Measurements from ENCODE around the gene PYROXD2. TPM values are rescaled to one million over a fixed set of nuclear protein-coding genes. Genes with fewer than 3 reads are reported as not detected.

The PYROXD2 gene
- total and polyA plus RNA-seq, 2 of the 13 experiments (the other 11 are each of a cell fraction or from before 2014, with no cell fraction given): 2.0 to 6.2 TPM

DNA sequence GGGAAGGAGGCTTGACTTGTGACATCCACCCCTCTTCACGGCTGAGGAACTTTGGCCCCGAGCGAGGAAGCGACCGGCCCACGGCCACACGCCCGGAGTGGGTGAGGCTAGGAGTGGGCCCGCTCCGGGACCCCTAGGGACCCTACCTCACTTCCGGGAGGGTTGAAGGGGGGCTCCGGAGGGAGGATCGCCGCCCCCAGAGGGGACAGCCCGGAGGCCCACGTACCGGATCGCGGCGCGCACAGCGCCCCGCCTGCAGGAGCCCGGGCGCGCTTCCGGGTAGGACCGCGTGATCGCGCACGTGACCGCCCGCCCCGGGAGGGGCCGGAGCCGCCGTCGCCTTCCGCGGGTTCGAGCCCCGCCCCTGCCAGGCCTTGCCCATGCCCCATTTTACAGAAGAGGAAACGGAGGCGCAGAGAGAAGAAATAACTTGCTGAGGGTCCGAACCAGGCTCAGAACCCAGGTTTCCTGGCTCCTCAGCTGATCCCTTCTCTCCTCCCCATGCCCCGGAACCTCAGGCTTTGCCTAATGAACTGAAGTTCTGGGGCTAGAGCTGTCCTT is 31.8 kb upstream of the PYROXD2 start, which contains the start of gene HPS1 (continued):
- TF ChIP-seq YY1 (IDR thresholded peaks at IDR 0.05; ENCODE audit: insufficient read depth, insufficient replicate concordance, low read depth, low read length): peak; percentile 49
- TF ChIP-seq WIZ (CRISPR knock-in tag; IDR thresholded peaks at IDR 0.05): no peak
- no peak; the same call in 1 of the 2 replicates for TF ChIP-seq ZNF24 (IDR thresholded peaks at IDR 0.05)
- TF ChIP-seq, protein P1, sequence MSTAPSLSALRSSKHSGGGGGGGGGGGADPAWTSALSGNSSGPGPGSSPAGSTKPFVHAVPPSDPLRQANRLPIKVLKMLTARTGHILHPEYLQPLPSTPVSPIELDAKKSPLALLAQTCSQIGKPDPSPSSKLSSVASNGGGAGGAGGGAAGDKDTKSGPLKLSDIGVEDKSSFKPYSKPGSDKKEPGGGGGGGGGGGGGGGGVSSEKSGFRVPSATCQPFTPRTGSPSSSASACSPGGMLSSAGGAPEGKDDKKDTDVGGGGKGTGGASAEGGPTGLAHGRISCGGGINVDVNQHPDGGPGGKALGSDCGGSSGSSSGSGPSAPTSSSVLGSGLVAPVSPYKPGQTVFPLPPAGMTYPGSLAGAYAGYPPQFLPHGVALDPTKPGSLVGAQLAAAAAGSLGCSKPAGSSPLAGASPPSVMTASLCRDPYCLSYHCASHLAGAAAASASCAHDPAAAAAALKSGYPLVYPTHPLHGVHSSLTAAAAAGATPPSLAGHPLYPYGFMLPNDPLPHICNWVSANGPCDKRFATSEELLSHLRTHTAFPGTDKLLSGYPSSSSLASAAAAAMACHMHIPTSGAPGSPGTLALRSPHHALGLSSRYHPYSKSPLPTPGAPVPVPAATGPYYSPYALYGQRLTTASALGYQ (CRISPR knock-in tag; IDR thresholded peaks at IDR 0.05): peak; percentile 50; the same call in 1 of the 2 replicates
- peak; percentile 31; the same call in 1 of the 2 replicates for TF ChIP-seq PITX1 (CRISPR knock-in tag; IDR thresholded peaks at IDR 0.05)
- no peak for TF ChIP-seq ZNF674 (CRISPR knock-in tag; IDR thresholded peaks at IDR 0.05; ENCODE audit: low read depth)
- TF ChIP-seq ARNTL (CRISPR knock-in tag; IDR thresholded peaks at IDR 0.05): peak; percentile 98
- TF ChIP-seq HNRNPL (IDR thresholded peaks at IDR 0.05; ENCODE audit: low read depth, low read length): 0 out of 2 replicates have a peak, but pooled peaks have one; percentile 18
- TF ChIP-seq MAF1 (CRISPR knock-in tag; IDR thresholded peaks at IDR 0.05; ENCODE audit: borderline replicate concordance): no peak
- TF ChIP-seq MXI1 (IDR thresholded peaks at IDR 0.05; ENCODE audit: borderline replicate concordance, low read depth, low read length): peak; percentile 67; the same call in 1 of the 3 replicates
- TF ChIP-seq RARA (CRISPR knock-in tag; IDR thresholded peaks at IDR 0.05): no peak
- TF ChIP-seq ZNF766 (CRISPR knock-in tag; IDR thresholded peaks at IDR 0.05; ENCODE audit: borderline replicate concordance): peak; percentile 80; the same call in 1 of the 2 replicates
- TF ChIP-seq ZSCAN21 (CRISPR knock-in tag; IDR thresholded peaks at IDR 0.05; ENCODE audit: borderline replicate concordance): peak; percentile 56; the same call in 1 of the 2 replicates
- TF ChIP-seq ZNF720 (CRISPR knock-in tag; IDR thresholded peaks at IDR 0.05): no peak
- no peak for TF ChIP-seq ZNF451 (CRISPR knock-in tag; IDR thresholded peaks at IDR 0.05)
- no peak for TF ChIP-seq NCOA2 (CRISPR knock-in tag; IDR thresholded peaks at IDR 0.05)
- TF ChIP-seq, protein P2, sequence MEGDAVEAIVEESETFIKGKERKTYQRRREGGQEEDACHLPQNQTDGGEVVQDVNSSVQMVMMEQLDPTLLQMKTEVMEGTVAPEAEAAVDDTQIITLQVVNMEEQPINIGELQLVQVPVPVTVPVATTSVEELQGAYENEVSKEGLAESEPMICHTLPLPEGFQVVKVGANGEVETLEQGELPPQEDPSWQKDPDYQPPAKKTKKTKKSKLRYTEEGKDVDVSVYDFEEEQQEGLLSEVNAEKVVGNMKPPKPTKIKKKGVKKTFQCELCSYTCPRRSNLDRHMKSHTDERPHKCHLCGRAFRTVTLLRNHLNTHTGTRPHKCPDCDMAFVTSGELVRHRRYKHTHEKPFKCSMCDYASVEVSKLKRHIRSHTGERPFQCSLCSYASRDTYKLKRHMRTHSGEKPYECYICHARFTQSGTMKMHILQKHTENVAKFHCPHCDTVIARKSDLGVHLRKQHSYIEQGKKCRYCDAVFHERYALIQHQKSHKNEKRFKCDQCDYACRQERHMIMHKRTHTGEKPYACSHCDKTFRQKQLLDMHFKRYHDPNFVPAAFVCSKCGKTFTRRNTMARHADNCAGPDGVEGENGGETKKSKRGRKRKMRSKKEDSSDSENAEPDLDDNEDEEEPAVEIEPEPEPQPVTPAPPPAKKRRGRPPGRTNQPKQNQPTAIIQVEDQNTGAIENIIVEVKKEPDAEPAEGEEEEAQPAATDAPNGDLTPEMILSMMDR (CRISPR knock-in tag; IDR thresholded peaks at IDR 0.05): peak; percentile 32
- TF ChIP-seq, protein P3, sequence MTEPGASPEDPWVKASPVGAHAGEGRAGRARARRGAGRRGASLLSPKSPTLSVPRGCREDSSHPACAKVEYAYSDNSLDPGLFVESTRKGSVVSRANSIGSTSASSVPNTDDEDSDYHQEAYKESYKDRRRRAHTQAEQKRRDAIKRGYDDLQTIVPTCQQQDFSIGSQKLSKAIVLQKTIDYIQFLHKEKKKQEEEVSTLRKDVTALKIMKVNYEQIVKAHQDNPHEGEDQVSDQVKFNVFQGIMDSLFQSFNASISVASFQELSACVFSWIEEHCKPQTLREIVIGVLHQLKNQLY (CRISPR knock-in tag; IDR thresholded peaks at IDR 0.05): peak; percentile 51; the same call in 1 of the 2 replicates
- TF ChIP-seq, protein P4, sequence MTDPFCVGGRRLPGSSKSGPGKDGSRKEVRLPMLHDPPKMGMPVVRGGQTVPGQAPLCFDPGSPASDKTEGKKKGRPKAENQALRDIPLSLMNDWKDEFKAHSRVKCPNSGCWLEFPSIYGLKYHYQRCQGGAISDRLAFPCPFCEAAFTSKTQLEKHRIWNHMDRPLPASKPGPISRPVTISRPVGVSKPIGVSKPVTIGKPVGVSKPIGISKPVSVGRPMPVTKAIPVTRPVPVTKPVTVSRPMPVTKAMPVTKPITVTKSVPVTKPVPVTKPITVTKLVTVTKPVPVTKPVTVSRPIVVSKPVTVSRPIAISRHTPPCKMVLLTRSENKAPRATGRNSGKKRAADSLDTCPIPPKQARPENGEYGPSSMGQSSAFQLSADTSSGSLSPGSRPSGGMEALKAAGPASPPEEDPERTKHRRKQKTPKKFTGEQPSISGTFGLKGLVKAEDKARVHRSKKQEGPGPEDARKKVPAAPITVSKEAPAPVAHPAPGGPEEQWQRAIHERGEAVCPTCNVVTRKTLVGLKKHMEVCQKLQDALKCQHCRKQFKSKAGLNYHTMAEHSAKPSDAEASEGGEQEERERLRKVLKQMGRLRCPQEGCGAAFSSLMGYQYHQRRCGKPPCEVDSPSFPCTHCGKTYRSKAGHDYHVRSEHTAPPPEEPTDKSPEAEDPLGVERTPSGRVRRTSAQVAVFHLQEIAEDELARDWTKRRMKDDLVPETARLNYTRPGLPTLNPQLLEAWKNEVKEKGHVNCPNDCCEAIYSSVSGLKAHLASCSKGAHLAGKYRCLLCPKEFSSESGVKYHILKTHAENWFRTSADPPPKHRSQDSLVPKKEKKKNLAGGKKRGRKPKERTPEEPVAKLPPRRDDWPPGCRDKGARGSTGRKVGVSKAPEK (CRISPR knock-in tag; IDR thresholded peaks at IDR 0.05; ENCODE audit: borderline replicate concordance): no peak
- TF ChIP-seq, protein P5, sequence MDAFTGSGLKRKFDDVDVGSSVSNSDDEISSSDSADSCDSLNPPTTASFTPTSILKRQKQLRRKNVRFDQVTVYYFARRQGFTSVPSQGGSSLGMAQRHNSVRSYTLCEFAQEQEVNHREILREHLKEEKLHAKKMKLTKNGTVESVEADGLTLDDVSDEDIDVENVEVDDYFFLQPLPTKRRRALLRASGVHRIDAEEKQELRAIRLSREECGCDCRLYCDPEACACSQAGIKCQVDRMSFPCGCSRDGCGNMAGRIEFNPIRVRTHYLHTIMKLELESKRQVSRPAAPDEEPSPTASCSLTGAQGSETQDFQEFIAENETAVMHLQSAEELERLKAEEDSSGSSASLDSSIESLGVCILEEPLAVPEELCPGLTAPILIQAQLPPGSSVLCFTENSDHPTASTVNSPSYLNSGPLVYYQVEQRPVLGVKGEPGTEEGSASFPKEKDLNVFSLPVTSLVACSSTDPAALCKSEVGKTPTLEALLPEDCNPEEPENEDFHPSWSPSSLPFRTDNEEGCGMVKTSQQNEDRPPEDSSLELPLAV (CRISPR knock-in tag; conservative IDR thresholded peaks at IDR 0.05; ENCODE audit: low read depth): no peak
- TF ChIP-seq ZNF549 (CRISPR knock-in tag; IDR thresholded peaks at IDR 0.05): 0 out of 2 replicates have a peak, but pooled peaks have one; percentile 38
